HL-60 (cell line): ENCODE data around the gene STK24.

Source experiments
- DNase-seq, 2 experiments: peaks; one replicate each; pipeline ENCODE4 v3.0.0-alpha.2; 2010 to 2020; ENCODE audit warnings: low read depth in 1 of 2, low spot score in 1 of 2
- H3K27ac ChIP-seq: fragments of 250-450 bp; sonication (Bioruptor Pico); replicated peaks from 2 replicates; pipeline ENCODE4 v1.5.1; 2020; ENCODE audit warnings: mild to moderate bottlenecking, moderate library complexity
- H3K27me3 ChIP-seq: fragments of 250-450 bp; sonication (Bioruptor Pico); 2 replicates; pipeline ENCODE4 v1.5.1; 2021; ENCODE audit warnings: mild to moderate bottlenecking, moderate library complexity; ENCODE audit not compliant: insufficient read depth, poor library complexity, severe bottlenecking
- H3K4me3 ChIP-seq: replicated peaks from 2 replicates; pipeline ENCODE4 v1.5.1; 2011; ENCODE audit warnings: mild to moderate bottlenecking, control low read depth, low read length; ENCODE audit not compliant: insufficient read depth
- GABPA ChIP-seq: IDR thresholded peaks from 2 replicates; pipeline ENCODE4 v1.6.1; 2012; ENCODE audit warnings: low read depth
- POLR2AphosphoS5 ChIP-seq: IDR thresholded peaks from 2 replicates; pipeline ENCODE4 v1.6.1; 2012; ENCODE audit warnings: low read depth
- SPI1 ChIP-seq: IDR thresholded peaks from 2 replicates; pipeline ENCODE4 v1.6.1; 2012; ENCODE audit warnings: low read depth, mild to moderate bottlenecking, borderline replicate concordance
- TF ChIP-seq, protein P1 (sequence below): IDR thresholded peaks from one replicate; pipeline ENCODE4 v1.5.1; 2011; ENCODE audit warnings: low read length, control low read depth, inconsistent platforms; ENCODE audit not compliant: insufficient read depth
- TF ChIP-seq, protein P2 (sequence below): IDR thresholded peaks from 2 replicates; pipeline ENCODE4 v1.6.1; 2012; ENCODE audit warnings: low read depth; ENCODE audit not compliant: insufficient replicate concordance

The STK24 gene

GRCh38 chr13:98548230-98548629 is 28.7 kb downstream of the STK24 start:
- TF ChIP-seq GABPA (no peak), SPI1 (no peak), POLR2AphosphoS5 (no peak)
- TF ChIP-seq, protein P1, sequence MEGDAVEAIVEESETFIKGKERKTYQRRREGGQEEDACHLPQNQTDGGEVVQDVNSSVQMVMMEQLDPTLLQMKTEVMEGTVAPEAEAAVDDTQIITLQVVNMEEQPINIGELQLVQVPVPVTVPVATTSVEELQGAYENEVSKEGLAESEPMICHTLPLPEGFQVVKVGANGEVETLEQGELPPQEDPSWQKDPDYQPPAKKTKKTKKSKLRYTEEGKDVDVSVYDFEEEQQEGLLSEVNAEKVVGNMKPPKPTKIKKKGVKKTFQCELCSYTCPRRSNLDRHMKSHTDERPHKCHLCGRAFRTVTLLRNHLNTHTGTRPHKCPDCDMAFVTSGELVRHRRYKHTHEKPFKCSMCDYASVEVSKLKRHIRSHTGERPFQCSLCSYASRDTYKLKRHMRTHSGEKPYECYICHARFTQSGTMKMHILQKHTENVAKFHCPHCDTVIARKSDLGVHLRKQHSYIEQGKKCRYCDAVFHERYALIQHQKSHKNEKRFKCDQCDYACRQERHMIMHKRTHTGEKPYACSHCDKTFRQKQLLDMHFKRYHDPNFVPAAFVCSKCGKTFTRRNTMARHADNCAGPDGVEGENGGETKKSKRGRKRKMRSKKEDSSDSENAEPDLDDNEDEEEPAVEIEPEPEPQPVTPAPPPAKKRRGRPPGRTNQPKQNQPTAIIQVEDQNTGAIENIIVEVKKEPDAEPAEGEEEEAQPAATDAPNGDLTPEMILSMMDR: no peak
- TF ChIP-seq, protein P2, sequence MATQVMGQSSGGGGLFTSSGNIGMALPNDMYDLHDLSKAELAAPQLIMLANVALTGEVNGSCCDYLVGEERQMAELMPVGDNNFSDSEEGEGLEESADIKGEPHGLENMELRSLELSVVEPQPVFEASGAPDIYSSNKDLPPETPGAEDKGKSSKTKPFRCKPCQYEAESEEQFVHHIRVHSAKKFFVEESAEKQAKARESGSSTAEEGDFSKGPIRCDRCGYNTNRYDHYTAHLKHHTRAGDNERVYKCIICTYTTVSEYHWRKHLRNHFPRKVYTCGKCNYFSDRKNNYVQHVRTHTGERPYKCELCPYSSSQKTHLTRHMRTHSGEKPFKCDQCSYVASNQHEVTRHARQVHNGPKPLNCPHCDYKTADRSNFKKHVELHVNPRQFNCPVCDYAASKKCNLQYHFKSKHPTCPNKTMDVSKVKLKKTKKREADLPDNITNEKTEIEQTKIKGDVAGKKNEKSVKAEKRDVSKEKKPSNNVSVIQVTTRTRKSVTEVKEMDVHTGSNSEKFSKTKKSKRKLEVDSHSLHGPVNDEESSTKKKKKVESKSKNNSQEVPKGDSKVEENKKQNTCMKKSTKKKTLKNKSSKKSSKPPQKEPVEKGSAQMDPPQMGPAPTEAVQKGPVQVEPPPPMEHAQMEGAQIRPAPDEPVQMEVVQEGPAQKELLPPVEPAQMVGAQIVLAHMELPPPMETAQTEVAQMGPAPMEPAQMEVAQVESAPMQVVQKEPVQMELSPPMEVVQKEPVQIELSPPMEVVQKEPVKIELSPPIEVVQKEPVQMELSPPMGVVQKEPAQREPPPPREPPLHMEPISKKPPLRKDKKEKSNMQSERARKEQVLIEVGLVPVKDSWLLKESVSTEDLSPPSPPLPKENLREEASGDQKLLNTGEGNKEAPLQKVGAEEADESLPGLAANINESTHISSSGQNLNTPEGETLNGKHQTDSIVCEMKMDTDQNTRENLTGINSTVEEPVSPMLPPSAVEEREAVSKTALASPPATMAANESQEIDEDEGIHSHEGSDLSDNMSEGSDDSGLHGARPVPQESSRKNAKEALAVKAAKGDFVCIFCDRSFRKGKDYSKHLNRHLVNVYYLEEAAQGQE: no peak
- DNase-seq: no peak
- H3K27me3 ChIP-seq: no peaks in the 10 kb centered on the region
- no peak overlapping the region for H3K4me3 ChIP-seq
- H3K27ac ChIP-seq: no peak overlapping the region

- no peak for DNase-seq
- no peak overlapping the region for H3K27ac ChIP-seq
- TF ChIP-seq, protein P1: no peak
- TF ChIP-seq GABPA (no peak), POLR2AphosphoS5 (no peak), SPI1 (no peak)
- TF ChIP-seq, protein P2: no peak
- no peak overlapping the region for H3K4me3 ChIP-seq
- H3K27me3 ChIP-seq: no peaks in the 10 kb centered on the region
Measured at GRCh38 chr13:98547455-98547854, 29.5 kb downstream of the STK24 start.

- no peak for DNase-seq
- H3K27me3 ChIP-seq: no peaks in the 10 kb centered on the region
- no peak overlapping the region for H3K27ac ChIP-seq
- no peak overlapping the region for H3K4me3 ChIP-seq
- no peak for TF ChIP-seq GABPA
- no peak for TF ChIP-seq SPI1
- TF ChIP-seq, protein P2: no peak
- TF ChIP-seq, protein P1: no peak
- no peak for TF ChIP-seq POLR2AphosphoS5
Measured at GRCh38 chr13:98546402-98546801, 30.5 kb downstream of the STK24 start.
